RCC 7860 (cell line): ENCODE data around the gene CTDNEP1.

ENCODE experiments used
- DNase-seq: peaks from one replicate; pipeline ENCODE4 v3.0.0-alpha.2; 2015; ENCODE audit warnings: low spot score
- FAIRE-seq: peaks from 2 replicates; lab custom pipeline; 2012; peaks lifted over from hg19 to GRCh38; lab: Jason Lieb, UNC

CTDNEP1 gene

DNA sequence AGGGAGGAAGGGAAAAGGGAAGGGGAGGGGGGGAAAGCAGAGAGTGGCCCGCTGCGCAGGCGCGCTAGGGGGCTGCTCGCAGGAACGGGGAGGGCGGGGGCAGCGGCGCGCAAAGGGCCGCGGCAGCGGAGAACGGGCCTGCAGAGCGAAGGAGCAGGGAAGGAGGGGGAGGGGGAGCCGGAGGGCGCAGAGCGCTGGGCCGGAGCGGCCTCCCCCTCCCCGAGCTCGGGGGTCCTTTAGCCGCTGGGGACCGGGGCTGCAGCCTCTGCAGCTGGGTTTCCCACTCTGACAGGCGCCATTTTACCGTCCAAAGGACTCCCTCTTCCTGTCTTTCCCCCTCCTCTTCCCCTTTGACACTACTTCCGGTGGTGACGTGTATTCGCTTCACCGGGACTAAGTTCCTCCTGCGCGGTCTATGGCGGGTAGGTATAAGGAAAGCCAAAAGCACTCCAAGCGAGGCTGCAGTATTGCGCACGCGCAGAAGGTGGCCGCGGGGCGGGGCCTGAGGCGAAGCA is at the start of gene CTDNEP1:
TSS of gene CTDNEP1 (minus strand) at position 74 of the 515 bp plus-strand sequence. CDS start 438 bp downstream, outside the sequence.
- peak; percentile 98 for DNase-seq
- FAIRE-seq, result peak; percentile 85

DNA sequence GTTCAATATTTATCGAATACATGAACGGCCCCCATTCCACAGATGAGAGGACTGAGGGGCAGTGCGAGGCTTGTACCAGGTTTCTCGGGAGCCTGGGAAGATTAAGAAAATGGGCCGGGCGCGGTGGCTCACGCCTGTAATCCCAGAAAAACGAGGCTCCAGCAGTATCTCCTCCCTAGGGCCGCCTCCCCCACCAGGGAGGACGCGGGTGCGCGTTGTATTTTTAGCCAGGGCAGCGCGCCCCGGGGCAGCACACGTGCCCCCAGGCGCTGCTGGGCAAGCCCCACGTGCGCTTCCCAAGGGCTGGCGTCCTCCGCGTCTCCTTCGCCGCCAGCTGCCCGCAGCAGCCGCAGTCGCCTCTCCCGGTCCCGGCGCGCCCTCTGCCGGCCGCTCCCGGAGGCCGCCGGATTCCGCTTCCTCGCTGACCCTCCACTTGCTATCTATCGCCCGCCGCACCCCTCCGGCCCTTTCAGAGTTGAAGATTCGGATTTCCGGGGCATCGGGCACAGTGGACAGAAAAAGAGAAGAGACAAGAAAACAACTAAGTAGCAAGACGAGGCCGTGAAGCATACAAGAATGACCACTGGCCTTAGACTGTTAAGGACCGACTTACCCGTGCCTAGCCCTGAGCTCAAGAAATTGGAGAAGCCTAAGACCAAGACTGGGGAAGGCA is 44.8 kb upstream of the CTDNEP1 start:
- FAIRE-seq (no peak), DNase-seq (peak; percentile 41)

DNA sequence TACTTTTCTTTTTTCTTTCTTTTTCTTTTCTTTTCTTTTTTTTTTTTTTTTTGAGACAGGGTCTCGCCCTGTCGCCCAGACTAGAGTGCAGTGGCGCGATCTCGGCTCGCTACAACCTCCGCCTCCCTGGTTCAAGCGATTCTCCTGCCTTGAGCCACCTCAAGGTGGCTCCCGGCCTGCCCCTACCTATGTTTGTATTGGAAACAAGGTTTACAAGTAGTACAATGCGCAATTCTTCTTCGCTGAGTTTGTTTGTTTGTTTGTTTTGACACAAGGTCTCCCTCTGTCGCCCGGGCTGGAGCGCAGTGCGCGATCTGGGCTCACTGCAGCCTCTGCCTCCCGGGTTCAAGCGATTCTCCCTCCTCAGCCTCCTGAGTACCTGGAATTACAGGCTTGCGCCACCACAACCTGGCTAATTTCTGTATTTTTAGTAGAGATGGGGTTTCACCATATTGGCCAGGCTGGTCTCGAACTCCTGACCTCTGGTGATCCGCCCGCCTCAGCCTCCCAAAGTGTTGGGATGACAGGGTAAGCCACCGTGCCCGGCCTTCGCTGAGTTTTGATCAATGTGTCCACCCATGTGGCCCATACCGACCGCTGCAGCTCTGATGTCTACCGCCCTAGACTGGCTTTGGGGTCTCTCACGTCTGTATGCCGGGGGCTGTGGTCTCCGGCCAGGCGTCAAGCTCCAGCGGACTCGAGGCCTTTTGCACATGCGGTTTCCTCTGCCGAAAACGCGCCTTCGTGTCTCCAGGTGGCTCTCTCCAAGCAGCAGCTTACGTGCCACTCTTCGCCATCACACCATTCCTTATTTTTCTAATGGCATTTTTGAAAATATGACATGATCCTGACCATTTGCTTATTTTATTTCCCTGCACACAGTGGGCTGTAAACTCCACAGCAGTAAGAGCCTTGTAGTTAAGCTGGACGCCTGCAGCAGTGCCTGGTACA is 44.0 kb upstream of the CTDNEP1 start:
- DNase-seq (no peak), FAIRE-seq (no peak)

DNA sequence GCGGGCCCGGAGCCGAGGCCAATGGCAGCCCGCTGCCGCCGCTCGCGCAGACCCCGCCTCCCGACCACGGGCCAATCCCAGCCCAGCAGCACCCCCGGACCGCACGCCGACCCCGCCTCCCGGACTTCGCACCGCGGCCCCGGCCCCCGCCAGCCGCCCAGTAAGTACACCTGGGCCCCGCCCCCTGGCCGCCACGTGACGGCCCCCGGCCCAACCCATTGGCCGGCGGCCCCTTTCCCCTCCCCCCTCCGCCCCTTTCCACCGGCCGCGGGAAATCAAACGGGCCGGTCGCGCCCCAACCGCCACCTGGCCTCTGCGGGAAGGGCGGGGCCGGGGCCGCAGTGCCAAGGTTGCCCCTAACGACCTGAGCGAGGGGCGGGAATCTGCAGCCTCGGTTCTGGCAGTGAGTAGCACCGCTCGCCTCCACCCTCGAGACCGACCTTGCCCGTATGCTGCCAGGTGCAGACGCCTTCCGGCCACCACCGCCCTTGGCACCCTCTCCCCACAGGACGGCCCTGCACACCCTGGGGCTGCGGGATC is 43.1 kb upstream of the CTDNEP1 start, which contains the start of gene YBX2:
TSS of gene YBX2 (minus strand) at position 26 of the 540 bp plus-strand sequence. CDS start 139 bp downstream, outside the sequence.
- no peak for FAIRE-seq

DNA sequence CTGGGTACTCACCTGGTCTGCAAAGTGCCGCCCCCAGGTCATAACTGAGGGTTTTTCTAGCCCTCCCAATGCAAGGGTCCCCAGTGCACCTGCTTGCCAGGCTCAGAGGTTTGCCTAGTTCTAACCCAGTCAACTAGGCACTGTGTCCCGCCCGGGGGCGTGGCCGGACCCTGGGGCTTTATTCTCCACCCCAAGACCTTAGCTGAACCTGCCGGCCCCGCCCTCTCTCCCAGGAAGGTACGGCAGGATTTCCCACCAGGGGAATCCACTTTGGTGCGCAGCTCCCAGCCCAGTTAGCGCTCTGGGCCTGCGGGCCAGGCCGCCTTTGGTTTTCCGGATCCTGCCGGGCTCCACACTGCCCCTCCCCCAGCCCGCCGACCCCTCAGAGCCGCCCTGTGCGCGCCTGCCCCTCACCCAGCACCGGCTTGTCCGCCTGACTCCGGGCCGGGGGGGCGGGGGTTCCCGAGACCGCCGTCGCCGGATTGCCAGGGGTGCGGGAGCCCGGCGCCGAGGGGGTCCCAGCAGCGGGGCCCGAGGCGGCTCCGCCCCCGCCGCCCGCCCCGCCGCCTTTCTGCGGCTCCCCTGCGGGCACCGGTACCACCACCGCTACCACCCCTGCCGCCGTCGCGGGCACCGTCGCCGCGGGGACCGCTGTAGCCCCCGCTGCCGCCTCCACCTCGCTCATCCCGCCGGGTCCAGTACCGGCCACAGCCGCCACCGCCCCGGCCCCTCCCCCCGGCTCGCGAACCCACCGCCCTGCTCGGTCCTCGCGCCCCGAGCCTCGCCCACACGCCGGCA is 42.5 kb upstream of the CTDNEP1 start:
- DNase-seq (no peak), FAIRE-seq (no peak)

More for the DNA sequence above, 43.1 kb upstream of the CTDNEP1 start, which contains the start of gene YBX2:
- no peak for DNase-seq

DNA sequence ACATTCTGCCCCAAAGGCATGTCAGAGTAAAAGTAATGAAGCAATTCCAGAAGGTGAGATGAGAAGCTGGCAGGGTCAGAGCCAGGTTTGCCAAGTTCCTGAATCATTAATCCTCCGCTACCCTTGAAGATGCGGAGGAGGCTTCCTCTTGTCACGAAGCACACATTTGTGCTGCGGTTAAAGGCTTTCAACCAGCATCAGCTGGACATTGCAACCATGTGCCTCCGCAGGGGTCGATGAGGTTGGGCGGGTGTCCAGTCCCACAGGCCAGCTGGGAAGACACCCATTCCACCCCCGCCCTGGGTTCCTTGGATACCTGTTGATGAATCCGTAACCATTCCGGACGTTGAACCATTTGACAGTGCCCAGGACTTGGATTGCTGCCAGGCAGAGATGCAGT is 41.6 kb upstream of the CTDNEP1 start:
- peak; percentile 88 for FAIRE-seq
- peak; percentile 74 for DNase-seq

DNA sequence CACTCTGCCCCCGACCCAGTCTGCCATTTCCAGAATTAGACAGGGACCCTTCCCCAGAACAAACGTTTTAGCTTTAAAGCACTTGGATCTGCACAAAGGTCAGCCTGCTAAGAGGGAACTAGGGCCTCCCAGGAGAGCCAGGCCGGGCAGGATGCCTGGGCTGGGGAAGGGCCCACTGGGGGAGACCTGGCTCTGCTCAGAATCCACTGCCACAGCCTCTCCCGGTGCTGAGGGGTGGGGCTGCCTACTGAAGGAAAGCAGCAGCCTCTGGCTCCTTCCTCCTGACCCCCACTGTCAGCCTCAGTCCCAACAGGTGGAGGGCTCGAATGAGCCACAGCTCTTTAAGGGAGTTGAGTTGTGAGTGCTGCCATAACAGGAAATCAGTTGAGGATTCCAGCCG is 41.2 kb upstream of the CTDNEP1 start:
- DNase-seq, result no peak
- no peak for FAIRE-seq

DNA sequence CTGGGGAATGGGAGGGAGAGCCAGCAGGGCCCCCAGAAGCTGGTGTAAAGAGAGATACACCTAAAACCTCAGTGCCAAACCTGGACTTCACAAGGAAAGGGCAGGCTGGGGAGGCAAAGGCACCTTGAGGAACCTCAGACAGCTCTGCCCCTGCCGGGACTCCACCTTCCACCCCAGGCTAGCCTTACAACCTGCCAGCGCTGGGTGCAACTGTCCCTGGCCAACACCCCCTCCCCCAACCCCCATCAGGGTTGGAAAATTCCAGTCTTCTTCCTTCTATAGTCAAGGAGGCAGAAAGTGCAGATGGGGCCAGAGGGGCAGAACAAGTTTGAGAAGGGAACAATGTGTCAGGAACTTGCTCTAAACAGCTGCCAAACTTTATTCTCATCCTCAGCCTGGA is 40.7 kb upstream of the CTDNEP1 start:
- DNase-seq (no peak), FAIRE-seq (no peak)

DNA sequence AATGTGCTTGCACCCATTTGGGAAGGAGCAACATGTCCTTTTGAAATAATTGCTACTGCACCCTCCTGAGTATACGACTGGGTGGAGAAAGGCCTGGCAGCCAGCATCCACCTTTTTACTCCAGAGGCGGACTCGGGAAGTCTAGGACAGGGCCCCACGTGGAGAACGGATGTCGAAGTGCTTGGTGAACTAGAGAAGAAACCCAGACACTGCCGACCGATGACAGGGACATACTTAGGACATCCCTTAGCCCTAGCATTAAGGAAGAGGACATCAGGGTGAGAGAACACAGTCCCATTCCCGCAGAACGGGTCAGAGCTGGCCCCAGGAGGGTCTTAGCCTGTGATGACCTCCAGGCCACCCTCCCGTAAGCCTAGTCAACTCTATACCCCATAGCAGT is 39.2 kb upstream of the CTDNEP1 start:
- no peak for DNase-seq
- no peak for FAIRE-seq

DNA sequence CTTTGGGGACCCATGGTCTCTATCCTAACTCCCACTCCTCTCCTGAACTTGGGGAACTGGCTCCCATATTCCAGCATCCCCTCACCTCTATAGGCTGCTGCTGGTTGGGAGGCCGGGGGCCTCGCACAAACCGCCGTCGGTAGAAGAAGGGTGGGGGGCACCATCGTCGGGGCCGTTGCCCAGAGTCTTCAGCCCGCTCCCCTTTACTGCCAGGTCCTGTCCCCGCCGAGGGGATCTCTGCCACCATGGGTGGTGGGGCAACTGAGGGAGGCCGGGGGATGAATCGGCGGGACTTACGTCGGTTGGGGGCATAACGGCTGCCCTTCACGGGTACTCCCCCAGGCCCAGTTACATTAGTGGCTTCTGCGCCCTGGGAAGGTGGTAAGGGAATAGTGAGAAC is 38.6 kb upstream of the CTDNEP1 start:
- DNase-seq, result no peak
- no peak for FAIRE-seq

DNA sequence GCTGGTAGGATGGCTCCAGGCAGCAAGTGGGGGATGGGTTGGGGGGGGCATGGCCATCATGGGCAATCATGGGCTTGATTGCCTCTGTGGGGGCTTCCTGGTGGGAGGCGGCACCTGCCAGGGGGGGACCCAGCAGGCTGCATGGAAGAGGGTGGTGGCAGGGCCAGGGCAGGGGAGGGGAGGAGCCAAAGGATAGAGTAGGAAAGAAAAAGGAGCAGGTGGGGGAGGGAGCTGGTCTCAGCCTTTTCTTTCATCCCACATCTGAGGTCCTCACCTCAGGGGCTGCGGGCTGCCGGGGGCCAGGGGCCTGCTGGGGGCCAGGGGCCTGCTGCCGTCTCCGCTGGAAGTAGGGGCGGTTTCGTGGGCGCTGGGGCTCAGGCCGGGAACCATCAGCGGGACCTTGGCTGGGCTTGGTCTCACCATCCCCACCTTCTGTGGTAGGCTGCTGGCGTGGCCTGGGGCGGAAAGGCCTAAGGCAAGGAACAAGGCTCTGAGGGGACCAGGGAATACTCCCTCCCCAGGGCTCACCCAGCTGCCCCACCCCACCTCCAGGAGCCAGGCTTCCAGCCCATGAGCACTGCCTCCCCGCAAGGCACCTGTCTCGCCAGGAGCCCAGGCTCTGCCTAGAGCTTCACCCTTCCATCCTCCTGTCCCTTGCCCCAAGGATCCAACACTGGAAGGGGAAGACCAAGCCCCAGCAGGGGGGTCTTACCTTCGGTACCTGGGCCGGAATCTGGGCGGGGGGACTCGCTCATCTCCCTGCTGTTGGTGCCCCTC is 37.9 kb upstream of the CTDNEP1 start:
- no peak for FAIRE-seq
- no peak for DNase-seq

DNA sequence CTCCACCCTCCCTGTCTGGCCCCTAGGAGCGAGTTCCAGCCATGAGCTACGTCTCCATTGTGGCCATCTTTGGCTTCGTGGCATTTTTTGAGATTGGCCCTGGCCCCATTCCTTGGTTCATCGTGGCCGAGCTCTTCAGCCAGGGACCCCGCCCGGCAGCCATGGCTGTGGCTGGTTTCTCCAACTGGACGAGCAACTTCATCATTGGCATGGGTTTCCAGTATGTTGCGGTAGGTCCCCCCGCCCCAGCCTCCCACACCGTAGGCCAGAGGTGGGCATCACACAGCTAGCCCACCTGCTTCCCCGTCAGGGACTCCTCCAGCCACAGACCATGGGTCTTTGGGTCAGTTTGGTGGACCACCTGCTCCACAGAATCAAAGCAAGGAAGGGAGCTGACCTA is 34.1 kb upstream of the CTDNEP1 start:
- no peak for DNase-seq
- FAIRE-seq, result no peak

DNA sequence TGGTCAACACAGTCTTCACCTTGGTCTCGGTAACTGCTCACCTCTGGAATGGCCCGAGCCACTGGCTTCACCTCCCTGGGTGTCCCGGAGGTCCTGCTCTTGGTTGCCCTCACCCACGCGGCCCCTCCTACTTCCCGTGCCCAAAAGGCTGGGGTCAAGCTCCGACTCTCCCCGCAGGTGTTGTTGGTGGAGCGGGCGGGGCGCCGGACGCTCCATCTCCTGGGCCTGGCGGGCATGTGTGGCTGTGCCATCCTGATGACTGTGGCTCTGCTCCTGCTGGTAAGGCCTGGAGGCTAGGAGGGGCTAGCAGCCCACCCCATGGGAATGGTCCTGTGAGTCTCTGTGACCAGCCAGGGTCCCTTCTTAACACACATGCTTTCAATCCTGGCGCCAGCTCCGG is 33.4 kb upstream of the CTDNEP1 start:
- FAIRE-seq, result no peak
- DNase-seq, result no peak

DNA sequence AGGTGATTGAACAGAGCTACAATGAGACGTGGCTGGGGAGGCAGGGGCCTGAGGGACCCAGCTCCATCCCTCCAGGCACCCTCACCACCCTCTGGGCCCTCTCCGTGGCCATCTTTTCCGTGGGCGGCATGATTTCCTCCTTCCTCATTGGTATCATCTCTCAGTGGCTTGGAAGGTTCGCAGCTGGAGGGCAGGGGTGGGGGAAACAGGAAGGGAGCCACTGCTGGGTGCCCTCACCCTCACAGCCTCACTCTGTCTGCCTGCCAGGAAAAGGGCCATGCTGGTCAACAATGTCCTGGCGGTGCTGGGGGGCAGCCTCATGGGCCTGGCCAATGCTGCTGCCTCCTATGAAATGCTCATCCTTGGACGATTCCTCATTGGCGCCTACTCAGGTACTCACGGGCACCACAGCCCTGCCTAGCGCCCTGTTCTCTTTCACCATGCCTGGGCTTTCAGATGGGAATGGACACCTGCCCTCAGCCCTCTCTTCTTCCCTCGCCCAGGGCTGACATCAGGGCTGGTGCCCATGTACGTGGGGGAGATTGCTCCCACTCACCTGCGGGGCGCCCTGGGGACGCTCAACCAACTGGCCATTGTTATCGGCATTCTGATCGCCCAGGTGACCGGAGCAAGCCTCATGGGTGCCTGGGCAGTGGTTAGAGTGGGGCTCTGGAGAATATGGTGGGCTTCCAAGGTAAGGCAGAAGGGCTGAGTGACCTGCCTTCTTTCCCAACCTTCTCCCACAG is 32.1 kb upstream of the CTDNEP1 start:
- DNase-seq, result no peak
- FAIRE-seq, result no peak

DNA sequence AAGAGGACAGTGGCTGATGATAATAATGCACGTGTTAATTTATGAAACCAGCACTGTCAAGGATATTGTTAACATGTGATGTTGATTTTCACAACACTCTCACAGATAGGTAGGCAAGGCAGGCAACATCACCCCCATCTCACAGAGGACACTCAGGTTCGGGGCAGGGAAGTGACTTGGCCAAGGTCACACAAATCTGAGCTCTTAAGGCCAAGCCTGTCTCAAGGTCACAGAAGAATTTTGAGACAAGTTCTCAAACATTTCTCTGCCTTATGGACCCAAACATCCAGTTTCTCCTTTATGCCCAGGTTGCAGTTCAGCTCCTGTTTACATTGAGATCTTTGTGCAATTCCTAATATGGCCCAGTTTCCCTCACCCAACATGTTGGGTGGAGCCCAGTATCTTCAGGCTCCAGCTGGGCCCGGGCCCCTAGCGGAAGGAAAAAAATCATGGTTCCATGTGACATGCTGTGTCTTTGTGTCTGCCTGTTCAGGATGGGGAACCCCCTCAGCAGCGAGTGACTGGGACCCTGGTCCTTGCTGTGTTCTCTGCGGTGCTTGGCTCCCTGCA is 31.3 kb upstream of the CTDNEP1 start:
- DNase-seq, result no peak
- FAIRE-seq, result no peak

DNA sequence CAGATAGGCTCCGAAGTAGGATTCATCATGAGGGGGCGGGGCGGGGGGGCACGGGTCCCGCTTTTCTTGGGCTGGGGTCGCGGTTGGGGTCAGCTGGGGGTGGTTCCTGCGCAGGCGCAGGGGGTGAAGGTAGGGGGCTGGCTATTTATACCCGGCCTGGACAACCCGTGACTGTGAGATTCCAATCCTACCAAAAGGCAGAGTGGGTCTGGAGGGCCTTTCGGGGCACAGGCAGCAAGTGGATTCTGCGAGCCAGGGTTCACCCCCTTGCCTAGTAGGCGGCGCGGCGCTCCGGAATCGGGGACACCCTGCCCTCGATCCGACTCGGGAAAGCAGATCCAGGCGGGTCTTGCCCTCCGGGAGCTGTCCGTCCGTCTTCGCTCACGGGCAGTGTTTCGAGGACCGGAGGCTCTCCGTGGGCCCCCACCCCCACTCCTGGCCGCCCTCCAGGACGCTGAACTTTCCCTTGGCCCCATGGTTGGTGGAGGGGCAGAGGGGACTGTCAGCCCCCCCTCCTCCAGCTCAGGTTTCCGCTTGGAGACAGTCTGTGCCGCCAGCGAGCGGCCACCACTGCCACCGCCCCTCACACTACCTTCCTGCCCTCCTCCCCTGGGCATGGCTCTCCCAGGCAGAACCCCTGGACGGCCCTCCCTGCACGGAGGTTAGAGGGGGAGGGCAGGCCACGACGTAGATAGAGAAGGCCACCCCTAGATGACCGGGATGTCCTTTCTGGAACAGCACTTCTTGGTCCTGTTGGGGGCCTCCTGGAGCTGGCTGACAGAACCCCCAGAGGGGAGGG is 30.6 kb upstream of the CTDNEP1 start:
- FAIRE-seq (no peak), DNase-seq (no peak)

DNA sequence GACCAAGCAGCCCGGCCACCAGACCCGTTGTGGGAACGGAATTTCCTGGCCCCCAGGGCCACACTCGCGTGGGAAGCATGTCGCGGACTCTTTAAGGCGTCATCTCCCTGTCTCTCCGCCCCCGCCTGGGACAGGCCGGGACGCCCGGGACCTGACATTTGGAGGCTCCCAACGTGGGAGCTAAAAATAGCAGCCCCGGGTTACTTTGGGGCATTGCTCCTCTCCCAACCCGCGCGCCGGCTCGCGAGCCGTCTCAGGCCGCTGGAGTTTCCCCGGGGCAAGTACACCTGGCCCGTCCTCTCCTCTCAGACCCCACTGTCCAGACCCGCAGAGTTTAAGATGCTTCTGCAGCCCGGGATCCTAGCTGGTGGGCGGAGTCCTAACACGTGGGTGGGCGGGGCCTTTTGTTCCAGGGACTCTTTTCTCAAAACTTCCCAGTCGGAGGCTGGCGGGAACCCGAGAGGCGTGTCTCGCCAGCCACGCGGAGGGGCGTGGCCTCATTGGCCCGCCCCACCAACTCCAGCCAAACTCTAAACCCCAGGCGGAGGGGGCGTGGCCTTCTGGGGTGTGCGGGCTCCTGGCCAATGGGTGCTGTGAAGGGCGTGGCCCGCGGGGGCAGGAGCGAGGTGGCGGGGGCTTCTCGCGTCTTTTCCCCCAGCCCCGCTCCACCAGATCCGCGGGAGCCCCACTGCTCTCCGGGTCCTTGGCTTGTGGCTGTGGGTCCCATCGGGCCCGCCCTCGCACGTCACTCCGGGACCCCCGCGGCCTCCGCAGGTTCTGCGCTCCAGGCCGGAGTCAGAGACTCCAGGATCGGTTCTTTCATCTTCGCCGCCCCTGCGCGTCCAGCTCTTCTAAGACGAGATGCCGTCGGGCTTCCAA is 29.8 kb upstream of the CTDNEP1 start, which contains the start of gene SLC2A4:
TSS of gene SLC2A4 (plus strand) at position 645 of the 879 bp plus-strand sequence. CDS start at position 862, 217 bp downstream.
- no peak for FAIRE-seq

More for the DNA sequence above, 29.8 kb upstream of the CTDNEP1 start, which contains the start of gene SLC2A4:
- peak; percentile 61 for DNase-seq
